Kidney (tissue), 14 donors: Measurements from ENCODE around the gene LMF2. TPM values are rescaled to one million over a fixed set of nuclear protein-coding genes. Genes with fewer than 3 reads are reported as not detected.

Source experiments
- DNase-seq, 5 donors: peaks; one replicate each; pipeline ENCODE4 v3.0.0-alpha.2; 2013 to 2020
- FAIRE-seq: peaks from 2 replicates; lab custom pipeline; 2012; peaks lifted over from hg19 to GRCh38; lab: Jason Lieb, UNC
- H3K27ac ChIP-seq, 2 donors: one replicate each; pipeline ENCODE4 v1.7.0; 2013; ENCODE audit warnings: low read depth in 2 of 2, low read length in 2 of 2, inconsistent platforms in 1 of 2
- H3K27me3 ChIP-seq: one replicate; pipeline ENCODE4 v1.7.1; 2013; ENCODE audit warnings: low read length, inconsistent platforms; ENCODE audit not compliant: control insufficient read depth, insufficient read depth
- H3K36me3 ChIP-seq, 3 donors: one replicate each; pipeline versions ENCODE4 v1.7.0 to v1.7.1; 2013; ENCODE audit warnings: low read length in 3 of 3, control low read depth in 1 of 3, inconsistent platforms in 1 of 3; ENCODE audit not compliant: insufficient read depth in 3 of 3, control insufficient read depth in 2 of 3
- H3K4me1 ChIP-seq, 3 donors: one replicate each; pipeline versions ENCODE4 v1.7.0 to v1.7.1; 2013; ENCODE audit warnings: low read length in 3 of 3, inconsistent platforms in 1 of 3, low read depth in 1 of 3; ENCODE audit not compliant: control insufficient read depth in 2 of 3, insufficient read depth in 2 of 3
- H3K4me3 ChIP-seq, 3 donors: one replicate each; pipeline versions ENCODE4 v1.7.0 to v1.8.1; 2013; ENCODE audit warnings: low read length in 3 of 3, control low read depth in 1 of 3, inconsistent platforms in 1 of 3
- H3K9ac ChIP-seq, 3 donors: one replicate each; pipeline versions ENCODE4 v1.7.0 to v1.7.1; 2013; ENCODE audit warnings: low read length in 3 of 3, control low read depth in 1 of 3, inconsistent platforms in 1 of 3
- H3K9me3 ChIP-seq, 3 donors: one replicate each; pipeline versions ENCODE4 v1.7.0 to v1.7.1; 2013; ENCODE audit warnings: low read length in 3 of 3, control low read depth in 1 of 3, inconsistent platforms in 1 of 3; ENCODE audit not compliant: control insufficient read depth in 2 of 3, insufficient read depth in 1 of 3
- CTCF ChIP-seq: IDR thresholded peaks from 3 replicates; pipeline ENCODE4 v1.5.1; 2012; ENCODE audit warnings: mild to moderate bottlenecking, moderate library complexity, borderline replicate concordance; ENCODE audit not compliant: insufficient read depth; ENCODE audit errors: extremely low read depth
- intact Hi-C: fragments of 100-400 bp; cut with DNase I; formaldehyde crosslinking; loops from one replicate; pipeline ENCODE4 v1.11.1; 2022
- polyA plus RNA-seq: library from polyadenylated mRNA; stranded (reverse); fragments of 350-450 nt; fragmentation: Illumina TruSeq; extraction: RNeasy Lipid Tissue Mini Kit (QIAGEN cat#74804); gene quantifications from one replicate; pipeline ENCODE4 v1.2.3, GENCODE V29; 2014; ENCODE audit warnings: low read depth, low replicate concordance; ENCODE audit not compliant: insufficient read depth
- total RNA-seq: library from RNA; stranded (reverse); fragmentation: NEBNext Ultra II Directional; extraction: Animal tissue kit (Norgen Biotek cat#: 25700); gene quantifications from one replicate; pipeline ENCODE4 v1.2.1, GENCODE V29; 2021
- donor health status: control.
- donor health status: control.
- donor health status: control.
- donor health status: control.
- donor health status: control.
- donor health status: DM: yes; HTN: yes; CAD: no.
- donor health status: Normal renal cell carcinoma (clear cell type).

LMF2 gene
- total and polyA plus RNA-seq, 2 donors from 2014 or later: 41.7 to 77.9 TPM

- H3K4me1 ChIP-seq: peaks cover 0 to 28% (median 11%) of the 10 kb centered on the region in 3 donors
- peak overlapping the region; percentile 87 to 96 for H3K27ac ChIP-seq
- no peaks in the 10 kb centered on the region for H3K36me3 ChIP-seq
- DNase-seq (peak in 1 of 5 donors; percentile 58), FAIRE-seq (no peak)
- no peaks in the 10 kb centered on the region for H3K9me3 ChIP-seq
- H3K27me3 ChIP-seq: peaks cover 7% of the 10 kb centered on the region
- no peak for TF ChIP-seq CTCF
- H3K4me3 ChIP-seq: peak overlapping the region in 1 of 3 donors; percentile 45
- intact Hi-C loops: no loop called here
- H3K9ac ChIP-seq: peak overlapping the region in 1 of 3 donors; percentile 12
Observed at GRCh38 chr22:50528682-50529415, 21.3 kb upstream of the LMF2 start.

DNA sequence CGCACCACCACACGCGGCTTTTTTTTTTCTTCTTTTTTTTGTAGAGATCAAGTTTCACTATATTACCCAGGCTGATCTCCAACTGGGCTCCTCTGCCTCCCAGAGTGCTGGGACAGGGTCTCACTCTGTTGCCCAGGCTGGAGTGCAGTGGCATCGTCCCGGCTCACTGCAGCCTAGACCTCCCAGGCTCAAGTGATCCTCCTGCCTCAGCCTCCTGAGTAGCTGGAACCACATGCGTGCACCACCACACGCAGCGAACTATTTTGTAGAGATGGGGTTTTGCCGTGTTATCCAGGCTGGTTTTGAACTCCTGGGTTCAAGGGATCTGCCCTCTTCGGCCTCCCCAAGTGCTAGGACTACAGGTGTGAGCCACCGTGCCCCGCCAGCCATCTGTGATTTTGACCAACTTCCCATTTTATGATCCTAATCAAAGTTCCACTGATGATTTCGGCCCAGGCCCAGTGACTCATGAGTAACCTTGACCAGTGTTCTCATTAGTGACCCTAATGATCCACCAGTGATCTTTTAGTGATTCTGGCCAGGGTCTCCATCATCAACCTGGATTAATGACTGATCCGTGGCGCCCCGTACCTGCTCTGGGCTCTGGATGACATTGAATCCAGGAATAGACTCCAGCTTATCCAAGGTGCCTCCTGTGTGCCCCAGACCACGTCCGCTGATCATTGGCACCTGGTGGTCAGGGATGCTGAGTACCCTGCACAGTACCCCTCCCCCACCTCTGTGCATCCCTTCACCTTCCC lies 20.6 kb upstream of the LMF2 start:
- DNase-seq (peak in 1 of 5 donors; percentile 58), FAIRE-seq (no peak)
- Histone ChIP-seq H3K4me3 (no peak overlapping the region), H3K4me1 (peaks cover 0 to 28% (median 11%) of the 10 kb centered on the region in 3 donors), H3K27ac (no peak overlapping the region), H3K36me3 (peaks cover 0 to 6% (median 0%) of the 10 kb centered on the region in 3 donors), H3K9me3 (no peaks in the 10 kb centered on the region), H3K9ac (no peak overlapping the region), H3K27me3 (peaks cover 7% of the 10 kb centered on the region)
- TF ChIP-seq CTCF: no peak
- intact Hi-C loops: no loop called here

DNA sequence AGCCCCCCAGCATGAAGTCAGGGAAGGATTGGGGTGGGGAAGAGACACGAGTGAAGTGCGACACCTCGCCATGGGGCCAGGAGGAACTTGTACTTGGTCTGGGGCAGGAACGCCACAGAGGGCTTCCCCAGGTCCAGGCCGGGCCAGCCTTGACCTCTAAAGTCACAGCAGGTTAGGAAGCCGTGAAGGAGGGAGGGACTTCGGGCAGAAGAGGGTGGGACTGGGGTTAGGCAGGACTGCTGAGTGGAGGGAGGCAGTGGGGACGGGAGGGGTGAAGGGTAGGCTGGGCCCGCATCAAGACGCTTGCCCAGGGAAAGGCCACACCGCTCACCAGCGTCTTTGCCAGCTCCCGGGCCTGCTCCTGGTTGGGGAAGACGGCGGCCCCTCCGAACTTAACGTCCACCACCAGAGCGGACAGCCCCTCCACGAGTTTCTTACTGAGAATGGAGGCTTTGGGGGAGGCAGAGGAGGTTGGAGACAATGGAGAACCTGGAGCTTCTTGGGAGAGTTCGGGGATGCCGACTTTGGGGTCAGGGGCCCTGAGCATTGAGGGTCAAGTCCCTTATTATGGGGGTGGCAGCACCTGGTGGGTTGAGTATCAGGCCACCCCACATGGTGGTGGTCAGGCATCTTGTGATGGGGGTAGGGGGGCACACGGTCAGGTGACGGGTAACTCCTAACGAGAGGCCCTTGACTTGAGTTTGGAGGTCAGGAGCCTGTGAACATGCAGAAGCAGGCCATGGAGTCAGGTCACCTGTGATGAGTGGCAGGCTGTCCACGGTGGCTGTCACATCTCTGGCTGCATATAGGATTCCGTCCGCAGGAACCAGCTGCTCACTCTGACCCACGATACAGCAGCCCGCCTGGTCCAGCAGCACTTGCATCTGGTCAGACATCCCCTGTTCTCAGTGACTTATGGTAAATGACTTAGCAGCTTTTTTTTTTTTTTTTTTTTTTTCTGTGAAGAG lies 19.6 kb upstream of the LMF2 start:
- Histone ChIP-seq H3K9me3 (no peaks in the 10 kb centered on the region), H3K27ac (peak overlapping the region; percentile 89 to 95), H3K27me3 (peaks cover 7% of the 10 kb centered on the region), H3K4me3 (peak overlapping the region in 2 of 3 donors; percentile 52 to 65), H3K4me1 (peaks cover 0 to 28% (median 11%) of the 10 kb centered on the region in 3 donors), H3K36me3 (peaks cover 0 to 7% (median under 1%) of the 10 kb centered on the region in 3 donors), H3K9ac (peak overlapping the region in 1 of 3 donors; percentile 58)
- no peak for TF ChIP-seq CTCF
- FAIRE-seq: no peak
- DNase-seq: peak in 2 of 5 donors; percentile 72 to 91
- intact Hi-C loops: no loop called here
